SK-N-SH (cell line): ENCODE data around the gene ANO10. TPM values are rescaled to one million over a fixed set of nuclear protein-coding genes. Genes with fewer than 3 reads are reported as not detected.

ENCODE experiments used
- CTCF ChIA-PET: fragments of 300-600, 350-600 bp; formaldehyde crosslinking; extraction: SDS; loops from one replicate; lab custom pipeline; 2021; lab: Yijun Ruan, JAX
- POLR2A ChIA-PET: fragments of 350-600 bp; sonication (Branson Sonifier 250); formaldehyde crosslinking; extraction: SDS; loops from one replicate; lab custom pipeline; 2020; ENCODE audit warnings: antibody characterized with exemption, inconsistent platforms; lab: Yijun Ruan, JAX
- DNase-seq: peaks from one replicate; pipeline ENCODE4 v3.0.0; 2012
- H2AFZ ChIP-seq: fragments of 200-600 bp; sonication (generic); 2 replicates; pipeline ENCODE4 v1.8.1; 2016; ENCODE audit warnings: antibody characterized with exemption, mild to moderate bottlenecking, low read depth
- H3F3A ChIP-seq: fragments of 200-600 bp; sonication (generic); replicated peaks from 2 replicates; pipeline ENCODE3; 2016; ENCODE audit warnings: antibody characterized with exemption, mild to moderate bottlenecking; ENCODE audit not compliant: insufficient read depth
- H3K27ac ChIP-seq, 2 experiments: fragments of 200-500 bp in 1 of 2; fragments of 200-600 bp in 1 of 2; sonication (Bioruptor generic) in 1 of 2; sonication (generic), shearing (Covaris generic) in 1 of 2; 2 replicates each; pipeline versions ENCODE4 v1.5.1 to v1.6.1; 2014 to 2016; ENCODE audit warnings: low read depth in 2 of 2, inconsistent platforms in 1 of 2, low read length in 1 of 2, mild to moderate bottlenecking in 1 of 2, mixed read lengths in 1 of 2
- H3K27me3 ChIP-seq: fragments of 200-600 bp; sonication (generic), shearing (Covaris generic); 2 replicates; pipeline ENCODE4 v1.6.1; 2016; ENCODE audit warnings: mixed run types; ENCODE audit not compliant: insufficient read depth
- H3K36me3 ChIP-seq, 2 experiments: fragments of 200-500 bp in 1 of 2; fragments of 200-600 bp in 1 of 2; sonication (Bioruptor generic) in 1 of 2; sonication (generic) in 1 of 2; replicated peaks in 1 of 2; 2 replicates each; pipeline versions ENCODE3 to v1.5.1; 2014 to 2016; ENCODE audit warnings: low read length in 1 of 2, mild to moderate bottlenecking in 1 of 2; ENCODE audit not compliant: insufficient read depth in 2 of 2, control insufficient read depth in 1 of 2
- H3K4me1 ChIP-seq, 2 experiments: fragments of 200-500 bp in 1 of 2; fragments of 200-600 bp in 1 of 2; sonication (Bioruptor generic) in 1 of 2; sonication (generic), shearing (Covaris generic) in 1 of 2; 2 replicates each; pipeline versions ENCODE4 v1.5.1 to v1.6.1; 2014 to 2016; ENCODE audit warnings: low read depth in 1 of 2, low read length in 1 of 2, mixed run types in 1 of 2; ENCODE audit not compliant: insufficient read depth in 2 of 2, control insufficient read depth in 1 of 2
- H3K4me2 ChIP-seq: fragments of 200-600 bp; sonication (generic), shearing (Covaris generic); 2 replicates; pipeline ENCODE4 v1.6.1; 2017; ENCODE audit warnings: mixed run types
- H3K4me3 ChIP-seq, 2 experiments: fragments of 200-500 bp in 1 of 2; fragments of 200-600 bp in 1 of 2; sonication (Bioruptor generic) in 1 of 2; sonication (generic), shearing (Covaris generic) in 1 of 2; 2 replicates each; pipeline versions ENCODE4 v1.5.1 to v1.8.1; 2014 to 2016; ENCODE audit warnings: low read depth in 2 of 2, inconsistent platforms in 1 of 2, low read length in 1 of 2, mild to moderate bottlenecking in 1 of 2, mixed read lengths in 1 of 2, moderate library complexity in 1 of 2
- H3K79me2 ChIP-seq: fragments of 200-600 bp; sonication (generic); 2 replicates; pipeline ENCODE4 v1.8.1; 2017; ENCODE audit warnings: mild to moderate bottlenecking; ENCODE audit not compliant: insufficient read depth
- H3K9ac ChIP-seq: fragments of 200-600 bp; sonication (generic); 2 replicates; pipeline ENCODE4 v1.6.1; 2017; ENCODE audit warnings: mixed run types
- H3K9me2 ChIP-seq: fragments of 200-600 bp; sonication (generic); 2 replicates; pipeline ENCODE4 v1.6.1; 2017; ENCODE audit warnings: mixed run types
- H3K9me3 ChIP-seq: fragments of 200-600 bp; sonication (generic); 2 replicates; pipeline ENCODE4 v1.6.1; 2017; ENCODE audit warnings: mixed run types, mild to moderate bottlenecking, moderate library complexity
- H4K20me1 ChIP-seq: fragments of 200-600 bp; sonication (generic); 2 replicates; pipeline ENCODE4 v1.6.1; 2017; ENCODE audit warnings: mild to moderate bottlenecking, mixed run types; ENCODE audit not compliant: insufficient read depth
- EP300 ChIP-seq, 2 experiments: IDR thresholded peaks; 2 replicates each; pipeline versions ENCODE4 v1.4.0 to v1.6.1; 2012; ENCODE audit warnings: borderline replicate concordance in 1 of 2, low read depth in 1 of 2, low read length in 1 of 2
- EZH2phosphoT487 ChIP-seq: fragments of 200-600 bp; sonication (generic); IDR thresholded peaks from 2 replicates; pipeline ENCODE4 v1.6.1; 2017; ENCODE audit warnings: low read depth, mixed run types, mild to moderate bottlenecking, antibody characterized with exemption, moderate library complexity, borderline replicate concordance
- FOSL2 ChIP-seq: IDR thresholded peaks from 2 replicates; pipeline ENCODE4 v1.4.0; 2012; ENCODE audit warnings: low read depth, mild to moderate bottlenecking, moderate library complexity, borderline replicate concordance
- GATA2 ChIP-seq: sonication (generic); formaldehyde crosslinking; IDR thresholded peaks from 2 replicates; pipeline ENCODE4 v1.5.0; 2020; ENCODE audit warnings: mild to moderate bottlenecking, missing genetic modification reagents
- JUND ChIP-seq: IDR thresholded peaks from 2 replicates; pipeline ENCODE4 v1.4.0; 2012
- MEF2A ChIP-seq: IDR thresholded peaks from 2 replicates; pipeline ENCODE4 v1.4.0; 2012; ENCODE audit warnings: low read depth, borderline replicate concordance
- MXI1 ChIP-seq: IDR thresholded peaks from 2 replicates; pipeline ENCODE4 v1.6.1; 2012; ENCODE audit warnings: mild to moderate bottlenecking, low read depth, low read length, improper control_type of control experiment
- NFIC ChIP-seq: IDR thresholded peaks from 2 replicates; pipeline ENCODE4 v1.4.0; 2012; ENCODE audit warnings: borderline replicate concordance
- PBX3 ChIP-seq: IDR thresholded peaks from 2 replicates; pipeline ENCODE4; 2012
- POLR2AphosphoS5 ChIP-seq: IDR thresholded peaks from 2 replicates; pipeline ENCODE4 v1.6.1; 2012; ENCODE audit warnings: low read depth, low read length
- RCOR1 ChIP-seq: fragments of 150-350 bp; IDR thresholded peaks from 2 replicates; pipeline ENCODE4 v1.6.1; 2017; ENCODE audit warnings: antibody characterized with exemption, low read length
- REST ChIP-seq: IDR thresholded peaks from 2 replicates; pipeline ENCODE4 v1.6.1; 2012; ENCODE audit warnings: mild to moderate bottlenecking, low read depth, low read length, moderate library complexity
- SIN3A ChIP-seq: IDR thresholded peaks from 2 replicates; pipeline ENCODE4 v1.6.1; 2012; ENCODE audit warnings: low read depth, mild to moderate bottlenecking, low read length, moderate library complexity, borderline replicate concordance
- SMC3 ChIP-seq: IDR thresholded peaks from 2 replicates; pipeline ENCODE4 v1.6.1; 2012; ENCODE audit warnings: low read depth, low read length, improper control_type of control experiment
- TAF1 ChIP-seq: IDR thresholded peaks from 2 replicates; pipeline ENCODE4 v1.6.1; 2012; ENCODE audit warnings: low read depth, mild to moderate bottlenecking, low read length, moderate library complexity, borderline replicate concordance
- TEAD4 ChIP-seq: IDR thresholded peaks from 2 replicates; pipeline ENCODE4 v1.4.0; 2012; ENCODE audit warnings: mild to moderate bottlenecking, borderline replicate concordance; ENCODE audit not compliant: insufficient read depth
- WGBS: methylation state at CpG from one replicate; pipeline ENCODE4 v1.1.6; 2017; ENCODE audit warnings: low lambda C conversion rate; 5-methylcytosine and 5-hydroxymethylcytosine counted together
- polyA plus RNA-seq, 3 experiments: library from polyadenylated mRNA; depleted of rRNA; stranded (reverse); fragments of >200 nt; gene quantifications; 2 replicates each; pipeline ENCODE4 v1.2.3, GENCODE V29; 2012

Gene ANO10
- polyA plus RNA-seq, 1 of the 3 experiments (the other 2 are of a cell fraction), result 16.8 TPM

GRCh38 chr3:43353393-43353792 is 268.4 kb downstream of the ANO10 start:
- no peaks in the 10 kb centered on the region for H3K79me2 ChIP-seq
- no peaks in the 10 kb centered on the region for H3K27me3 ChIP-seq
- H3K4me3 ChIP-seq, result no peak overlapping the region
- no peaks in the 10 kb centered on the region for H4K20me1 ChIP-seq
- H3K27ac ChIP-seq, result no peak overlapping the region
- peaks cover 13% of the 10 kb centered on the region; the same call in 1 of the 2 replicates for H3K9me3 ChIP-seq
- no peak overlapping the region for H2AFZ ChIP-seq
- H3K9ac ChIP-seq, result no peak overlapping the region
- DNase-seq, result no peak
- H3K36me3 ChIP-seq, result peaks cover 23 to 35% of the 10 kb centered on the region in 2 experiments
- H3K4me2 ChIP-seq, result no peak overlapping the region
- CTCF ChIA-PET, result no interaction called here
- POLR2A ChIA-PET, result no interaction called here
- no peaks in the 10 kb centered on the region for H3K9me2 ChIP-seq
- H3F3A ChIP-seq, result peaks cover 3% of the 10 kb centered on the region
- 75% methylated on average over 1 of the region's 1 CpG for WGBS
- TF ChIP-seq NFIC (no peak), FOSL2 (no peak), TAF1 (no peak), POLR2AphosphoS5 (no peak), PBX3 (no peak), MEF2A (no peak), REST (no peak), EP300 (IDR thresholded peaks at IDR 0.05; ENCODE audit: borderline replicate concordance in 1 of 2, low read depth in 1 of 2, low read length in 1 of 2) (no peak), MXI1 (no peak), EZH2phosphoT487 (no peak), TEAD4 (no peak)
- H3K4me1 ChIP-seq, result peaks cover 0 to 8% of the 10 kb centered on the region in 2 experiments; a peak in 2 of 4 replicates

DNA sequence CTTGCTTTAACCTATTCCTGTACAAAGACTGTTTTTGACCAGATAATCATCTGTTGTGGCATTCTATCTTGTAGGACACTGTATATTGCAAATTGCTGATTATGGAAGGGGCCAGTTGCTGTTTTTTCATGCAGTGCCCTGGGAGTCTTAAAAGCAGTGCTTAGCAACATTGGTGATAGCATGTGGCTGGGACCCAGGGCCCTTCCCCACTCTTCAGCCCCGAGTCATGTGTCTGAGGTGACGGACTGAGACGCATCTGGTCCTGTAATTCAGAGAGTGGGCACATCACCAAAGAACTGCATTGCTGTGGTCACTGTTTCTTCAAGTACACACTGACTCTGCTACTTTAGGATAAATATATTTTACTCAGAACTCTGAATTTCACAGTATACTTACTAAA is 272.1 kb downstream of the ANO10 start:
- no peak overlapping the region for H3K4me2 ChIP-seq
- ChIA-PET CTCF (interaction anchor here (1.5 kb wide), 1 partner anchor 387 kb away, joined by 3 read pairs; no protein-coding TSS in a partner anchor), POLR2A (no interaction called here)
- H3K9ac ChIP-seq, result no peak overlapping the region
- peaks cover 53 to 54% of the 10 kb centered on the region in 2 experiments for H3K36me3 ChIP-seq
- peaks cover 13% of the 10 kb centered on the region; the same call in 1 of the 2 replicates for H3K9me3 ChIP-seq
- no peaks in the 10 kb centered on the region; the same call in 1 of the 2 replicates for H3K79me2 ChIP-seq
- H3K9me2 ChIP-seq, result no peaks in the 10 kb centered on the region
- H3K4me3 ChIP-seq, result no peak overlapping the region
- H3K27ac ChIP-seq, result peak overlapping the region in 1 of 2 experiments; percentile 50; a peak in 2 of 4 replicates
- 92% methylated on average over 3 of the region's 3 CpGs for WGBS
- H4K20me1 ChIP-seq, result no peaks in the 10 kb centered on the region
- H3K27me3 ChIP-seq, result no peaks in the 10 kb centered on the region
- TF ChIP-seq RCOR1, result no peak
- TF ChIP-seq GATA2 (CRISPR knock-in tag), result 0 out of 2 replicates have a peak, but pooled peaks have one; percentile 22
- no peak for TF ChIP-seq SMC3
- TF ChIP-seq MEF2A, result no peak
- no peak for TF ChIP-seq EP300 (IDR thresholded peaks at IDR 0.05; ENCODE audit: borderline replicate concordance in 1 of 2, low read depth in 1 of 2, low read length in 1 of 2)
- TF ChIP-seq JUND, result no peak
- no peak for TF ChIP-seq SIN3A
- DNase-seq, result peak; percentile 47
- peaks cover 3% of the 10 kb centered on the region for H3F3A ChIP-seq
- no peak overlapping the region for H2AFZ ChIP-seq
- peaks cover 0 to 10% of the 10 kb centered on the region in 2 experiments; a peak in 3 of 4 replicates for H3K4me1 ChIP-seq
